Measurements from ENCODE around the gene HTATSF1.

The HTATSF1 gene

DNA sequence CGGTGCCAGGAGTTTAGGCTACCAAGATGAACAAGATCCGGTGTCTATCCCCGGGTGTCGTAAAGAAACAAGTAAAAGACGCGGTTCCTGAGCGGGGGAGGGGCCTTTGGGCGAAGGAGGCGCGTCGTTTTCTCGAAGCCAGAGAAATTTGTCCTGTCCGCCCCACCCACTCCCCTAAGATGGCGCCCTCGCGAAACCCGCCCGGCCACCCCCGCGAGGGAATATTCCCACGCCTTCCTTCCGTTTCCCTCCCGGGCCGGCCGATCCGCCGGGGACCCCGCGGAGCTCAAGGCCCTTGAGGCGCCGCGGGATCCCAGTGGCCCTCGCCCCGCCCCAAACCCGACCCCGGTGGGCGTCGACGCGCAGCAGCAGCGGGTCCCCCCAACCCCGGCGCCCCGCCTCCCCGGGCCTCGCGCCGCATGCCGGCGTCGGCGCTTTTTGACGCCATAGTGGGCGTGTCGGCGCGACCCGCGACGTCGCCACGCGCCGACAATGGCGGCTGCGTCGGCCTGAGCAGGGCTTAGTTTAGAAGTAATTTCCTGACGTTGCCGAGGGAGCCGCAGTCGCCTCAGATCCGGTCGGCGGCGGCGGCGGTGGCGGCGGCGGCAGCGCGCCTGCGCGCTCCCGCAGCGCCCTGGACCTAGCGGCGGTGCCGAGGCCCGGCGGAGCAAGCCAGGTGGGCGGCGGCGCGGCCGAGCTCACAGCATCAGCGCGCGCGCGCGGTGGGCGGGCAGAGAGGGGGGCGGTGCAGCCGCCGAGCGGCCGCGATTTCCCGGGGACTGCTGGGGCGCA lies 432 bp upstream of the HTATSF1 start:
- peak; percentile 81 for DNase-seq

DNA sequence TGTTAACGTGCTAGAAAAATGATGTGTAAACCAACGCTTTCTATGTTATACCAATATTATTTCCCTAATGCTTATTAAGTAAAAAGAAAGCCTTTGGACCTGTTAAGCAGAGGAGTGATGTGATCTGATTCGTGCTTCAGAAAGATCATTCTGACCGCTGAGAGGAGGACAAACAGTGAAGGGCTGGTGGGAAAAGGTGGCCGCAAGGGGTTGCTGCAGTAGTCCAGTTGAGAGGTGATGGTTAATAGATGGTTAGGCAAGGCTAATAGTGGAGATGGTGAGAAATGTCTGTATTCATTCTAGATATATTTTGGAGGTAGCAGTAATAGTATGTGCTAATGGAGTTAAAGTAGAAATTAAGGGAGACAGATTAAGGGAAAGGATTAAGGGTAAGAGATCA lies 21.7 kb downstream of the HTATSF1 start:
- no peak for DNase-seq

DNA sequence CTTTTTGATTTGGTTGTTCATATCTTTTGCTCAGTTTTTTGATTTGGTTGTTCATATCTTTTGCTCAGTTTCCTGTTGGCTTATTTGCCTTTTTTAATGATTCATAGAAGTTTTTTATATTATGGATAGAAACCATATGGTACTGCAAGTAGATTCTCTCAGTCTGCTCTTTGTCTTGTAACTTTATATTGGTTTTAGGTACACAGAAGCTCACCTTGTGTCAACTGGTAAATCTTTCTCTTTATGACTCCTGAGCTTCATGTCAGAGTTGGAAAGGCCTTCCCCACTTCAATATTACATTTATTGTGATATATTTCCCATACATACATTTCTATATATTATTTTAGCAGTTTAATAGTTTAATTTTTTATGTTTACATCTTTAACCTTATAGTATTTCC lies 26.4 kb downstream of the HTATSF1 start:
- no peak for DNase-seq

DNA sequence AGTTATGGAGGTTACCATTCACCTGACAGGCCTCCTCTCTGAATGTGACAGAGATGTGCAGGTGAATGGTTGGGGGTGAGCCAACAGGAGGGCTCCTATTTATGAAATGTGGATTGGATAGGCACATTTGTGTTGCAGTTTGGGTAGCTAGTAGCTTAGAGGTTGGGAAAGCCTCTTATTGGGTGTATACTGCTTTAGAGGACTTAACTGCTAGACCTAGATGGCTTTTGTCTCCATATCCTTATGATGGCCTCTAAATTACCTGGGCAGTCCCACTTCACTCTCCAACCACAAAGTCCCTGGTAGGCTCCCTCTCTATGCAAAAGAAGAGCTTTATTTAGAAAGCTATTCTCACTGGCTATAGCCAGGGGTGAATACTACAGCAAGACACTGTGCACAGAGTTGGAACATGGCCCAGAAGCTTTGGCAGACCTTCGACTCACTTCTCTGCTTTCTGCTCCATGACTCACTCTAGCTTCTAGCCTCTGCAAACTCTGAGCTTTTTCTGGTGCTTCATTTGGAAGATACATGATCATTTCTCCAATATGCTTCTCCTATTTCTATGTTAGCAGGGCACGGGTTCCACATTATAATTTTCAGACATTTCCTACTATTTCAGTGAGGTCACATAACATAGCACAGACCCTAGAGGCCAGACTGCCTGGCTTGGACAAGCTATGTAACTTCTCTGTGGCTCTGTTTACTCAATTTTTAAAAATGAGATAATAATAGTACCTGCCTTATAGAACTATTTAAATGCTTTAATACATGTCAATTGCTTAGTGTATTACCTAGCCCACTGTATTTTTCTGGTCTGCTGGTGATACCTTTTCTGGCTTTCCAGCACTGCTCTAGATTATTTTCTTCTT lies 28.6 kb downstream of the HTATSF1 start:
- no peak for DNase-seq

DNA sequence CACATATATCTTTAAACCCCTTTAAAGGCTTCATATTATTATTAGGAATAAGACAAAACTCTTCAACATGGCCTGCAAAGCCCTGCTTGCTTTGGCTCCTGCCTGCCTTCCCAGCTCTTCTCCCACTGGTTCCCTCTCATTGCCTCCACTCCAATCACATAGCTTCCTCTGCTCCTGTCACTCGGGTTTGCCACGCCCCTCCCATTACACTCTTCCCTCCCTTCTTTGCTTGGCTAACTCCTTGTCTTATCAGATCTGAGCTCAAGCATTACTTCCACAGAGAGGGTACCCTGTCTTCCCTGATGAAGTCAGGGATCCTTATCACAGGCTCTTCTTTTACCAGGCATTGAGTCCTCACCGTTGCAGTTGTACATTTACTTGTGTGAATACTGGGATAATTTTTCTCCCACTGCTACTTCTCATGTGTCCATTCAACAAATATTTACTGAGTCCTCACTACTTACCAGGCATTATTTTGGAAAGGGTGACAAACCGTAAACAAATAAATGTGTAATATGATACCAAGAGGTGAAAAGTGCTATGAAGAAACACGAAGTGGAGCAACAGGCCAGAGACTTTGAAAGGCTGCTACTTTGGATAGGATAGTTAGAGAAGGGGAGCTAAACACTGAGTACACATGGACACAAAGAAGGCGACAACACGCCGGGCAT lies 31.4 kb downstream of the HTATSF1 start:
- DNase-seq: no peak

DNA sequence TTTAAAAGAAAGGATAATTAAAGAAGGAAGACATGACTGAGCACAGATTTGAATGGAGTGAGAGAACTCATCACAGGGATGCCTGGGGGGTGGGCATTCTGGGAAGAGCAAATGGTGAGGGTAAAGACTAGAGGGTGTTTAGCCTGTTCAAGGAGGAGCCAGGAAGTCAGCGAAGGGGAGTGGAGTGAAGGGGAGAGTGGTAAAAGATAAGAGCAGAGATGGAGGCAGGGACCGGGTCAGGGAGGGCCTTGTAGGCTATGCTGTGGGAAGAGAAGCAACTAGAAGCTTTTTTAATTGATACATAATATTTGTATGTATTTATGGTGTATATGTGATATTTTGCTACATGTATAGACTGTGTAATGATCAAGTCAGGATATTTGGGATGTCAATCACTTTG lies 32.4 kb downstream of the HTATSF1 start:
- no peak for DNase-seq

DNA sequence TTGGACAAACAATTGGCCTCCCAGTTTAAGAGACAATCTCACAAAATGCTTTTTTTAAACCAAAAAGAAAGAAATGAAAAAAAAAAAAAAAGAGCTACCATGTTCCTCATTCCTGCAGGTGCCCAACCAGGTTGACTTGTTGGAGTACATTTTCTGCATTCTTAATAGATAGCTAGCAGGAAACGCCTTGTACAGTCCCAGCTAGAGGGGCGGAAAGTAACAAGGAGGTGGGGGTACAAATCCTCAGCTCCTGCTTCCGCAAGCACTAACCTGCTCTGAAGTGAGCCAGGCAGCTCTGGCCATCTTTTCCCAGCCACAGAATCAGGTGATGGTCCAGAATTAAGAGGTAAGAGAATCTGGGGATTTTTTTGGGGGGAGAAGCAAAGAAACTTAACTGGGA lies 34.6 kb downstream of the HTATSF1 start, which contains the start of gene VGLL1:
VGLL1 (plus strand) TSS at position 265 of the 400 bp plus-strand sequence. CDS start 3,806 bp downstream, outside the sequence.
- no peak for DNase-seq

DNA sequence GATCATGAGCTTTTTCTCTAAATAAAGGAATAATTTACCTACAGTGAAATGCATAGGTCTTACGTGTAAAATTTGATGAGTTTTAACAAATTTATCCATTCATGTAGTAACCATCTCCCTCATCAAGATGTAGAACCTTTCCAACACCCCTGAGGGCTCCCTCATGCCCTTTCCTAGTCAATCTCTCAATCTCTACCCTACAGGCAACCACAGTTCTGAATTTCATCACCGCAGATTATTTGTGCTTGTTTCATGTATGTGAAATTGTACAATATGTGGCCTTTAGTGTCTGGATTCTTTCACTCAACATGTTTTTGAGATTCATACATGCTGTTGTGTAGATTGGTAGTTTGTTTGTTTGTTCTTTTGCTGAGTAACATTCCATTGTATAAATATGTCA lies 36.7 kb downstream of the HTATSF1 start:
- no peak for DNase-seq

DNA sequence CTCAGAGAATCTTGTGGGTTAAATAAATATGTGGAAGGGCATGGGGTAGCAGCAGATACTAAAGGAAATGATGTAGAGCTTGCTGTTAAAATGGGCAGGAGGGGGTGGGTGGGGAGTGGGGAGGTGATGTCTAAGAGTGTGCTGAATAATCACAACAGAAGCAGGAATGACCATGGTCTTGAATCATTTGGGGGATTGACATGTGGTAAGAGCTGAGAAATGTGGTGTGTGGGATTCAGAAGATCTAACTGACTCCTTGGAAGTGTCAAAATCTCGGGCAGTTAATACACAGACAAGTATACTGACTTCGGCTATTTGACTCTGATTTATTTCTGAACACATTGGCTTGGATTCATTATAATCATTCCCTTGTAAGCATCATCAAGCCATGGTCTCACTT lies 41.4 kb downstream of the HTATSF1 start:
- DNase-seq: no peak

DNA sequence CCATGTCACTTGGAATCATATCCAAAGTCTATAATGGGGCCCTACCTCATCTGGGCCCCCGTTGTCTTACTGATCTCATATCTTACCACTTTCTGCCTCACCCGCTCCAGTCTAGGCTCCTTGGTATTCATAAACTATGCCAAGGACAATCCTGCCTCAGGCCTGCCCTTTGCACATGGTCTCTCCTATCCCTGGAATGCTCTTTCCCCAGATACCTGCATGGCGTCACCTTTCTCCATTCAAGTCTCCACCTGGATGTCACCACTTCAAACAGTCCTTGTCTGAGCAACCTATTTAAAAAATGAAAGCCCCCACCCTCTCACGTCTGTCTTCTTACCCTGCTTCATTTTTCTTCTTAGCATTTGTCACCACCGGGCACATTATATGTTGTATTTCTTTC lies 42.8 kb downstream of the HTATSF1 start:
- no peak for DNase-seq

DNA sequence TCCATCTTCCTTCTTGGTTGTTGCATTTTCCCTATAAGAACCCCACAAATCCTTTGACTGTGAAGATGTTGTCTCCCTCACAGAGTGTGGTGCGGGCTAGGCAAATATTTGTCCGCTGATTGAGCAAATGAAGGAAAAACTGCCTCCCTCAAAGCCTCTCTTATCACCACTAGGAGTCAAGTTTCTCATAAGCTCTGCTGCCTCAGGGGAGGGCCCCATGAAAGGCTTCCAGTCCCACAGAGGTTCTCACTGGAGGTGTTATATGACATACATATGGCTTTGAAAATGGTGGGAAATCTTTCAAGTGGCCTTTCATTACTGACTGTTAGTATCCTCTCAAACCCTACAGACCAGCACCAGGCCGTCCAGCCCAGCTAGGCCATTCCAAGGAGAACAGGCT lies 43.9 kb downstream of the HTATSF1 start:
- no peak for DNase-seq

DNA sequence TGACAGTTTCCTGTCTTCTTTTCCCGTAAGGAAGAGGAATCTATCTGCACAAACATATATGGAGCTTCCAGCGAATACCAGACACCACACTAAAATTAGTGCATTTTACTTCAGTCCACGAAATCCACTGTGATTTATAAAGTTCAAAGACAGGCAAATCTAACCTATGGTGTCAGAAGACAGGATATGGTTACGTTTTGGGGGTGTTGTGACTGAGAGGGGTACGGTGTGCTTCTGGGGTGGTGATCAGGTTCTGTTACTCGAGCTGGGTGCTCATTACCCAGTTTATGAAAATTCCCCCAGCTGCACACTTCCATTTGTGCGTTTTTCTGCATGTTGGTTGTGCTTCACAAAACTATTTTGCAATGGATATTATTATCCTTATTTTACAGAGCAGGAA lies 44.9 kb downstream of the HTATSF1 start:
- no peak for DNase-seq

DNA sequence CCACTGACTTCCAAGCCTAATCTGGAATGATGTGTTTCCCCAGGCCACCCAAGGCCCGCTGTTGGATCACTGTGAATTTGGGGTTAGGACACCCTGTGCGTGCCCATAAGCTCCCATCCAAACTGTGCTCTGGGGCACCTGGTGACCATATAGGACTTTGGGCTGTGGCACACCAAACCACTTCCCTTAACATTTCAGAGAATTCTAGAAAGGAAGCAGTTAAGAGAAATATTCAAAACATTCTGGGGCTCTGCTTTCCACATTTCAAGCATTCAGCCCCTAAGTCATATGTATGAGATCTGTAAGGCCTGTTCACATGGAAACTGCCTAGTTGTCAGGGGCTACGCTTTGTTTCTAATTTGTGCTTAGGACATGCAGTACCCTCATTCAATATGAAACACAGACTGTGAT lies 49.0 kb downstream of the HTATSF1 start:
- no peak for DNase-seq

DNA sequence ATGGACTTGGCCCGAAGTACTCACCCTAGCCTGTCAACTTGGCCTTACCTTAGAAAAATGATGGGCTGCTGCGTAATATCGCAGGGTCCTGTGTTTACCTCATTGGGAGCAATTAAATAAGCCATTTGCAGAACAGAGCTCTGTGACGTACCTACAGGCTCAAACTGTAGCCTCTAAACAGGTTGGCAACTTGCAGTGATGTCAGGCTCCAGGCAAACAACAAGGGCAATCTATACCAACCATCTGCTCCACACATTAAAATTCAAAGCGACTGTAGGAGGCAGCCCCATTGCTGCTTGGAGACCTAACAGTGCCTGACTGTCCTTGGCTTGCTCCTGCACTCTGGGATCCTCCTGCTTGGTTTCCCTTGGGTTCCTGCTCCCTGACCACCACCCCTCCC lies 51.8 kb downstream of the HTATSF1 start:
- DNase-seq: no peak

DNA sequence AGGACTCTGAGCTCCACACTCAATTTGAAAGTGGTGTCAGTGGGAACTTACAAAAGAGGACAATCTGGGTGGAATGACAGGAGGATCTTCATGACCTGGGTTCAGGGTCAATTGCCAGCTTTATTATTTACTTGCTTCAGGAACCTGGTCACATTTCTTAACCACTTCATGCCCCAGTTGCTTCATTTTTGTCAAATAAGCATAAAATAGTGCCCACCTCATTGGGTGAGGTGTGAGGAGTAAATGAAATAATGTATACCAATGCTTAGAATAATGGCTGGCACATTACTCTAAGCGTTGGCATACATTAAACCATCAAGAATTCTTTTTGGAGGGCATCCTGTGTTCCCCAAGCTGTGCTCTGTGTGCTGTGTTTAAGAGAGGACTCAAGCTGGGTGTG lies 54.0 kb downstream of the HTATSF1 start:
- no peak for DNase-seq

DNA sequence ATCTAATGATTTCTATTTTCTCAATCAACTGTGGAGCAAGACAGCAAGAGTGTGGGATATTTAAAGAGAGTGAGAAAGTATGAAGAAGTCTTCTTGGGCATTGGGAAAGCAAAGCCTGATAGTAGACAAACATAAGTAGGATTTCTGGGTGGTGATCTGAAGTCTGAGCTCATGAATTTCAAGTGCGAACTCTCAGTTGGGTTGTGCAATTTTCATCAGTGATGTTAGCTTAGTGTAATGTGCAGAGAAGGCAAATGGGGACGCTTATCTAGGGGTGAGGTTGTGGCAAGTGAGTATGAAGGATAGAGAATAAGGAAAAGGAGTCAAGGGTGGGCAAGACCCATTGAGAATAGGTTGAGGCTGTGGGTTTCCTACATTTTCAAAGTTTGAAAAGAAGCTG lies 58.3 kb downstream of the HTATSF1 start:
- no peak for DNase-seq

Measured in stimulated activated CD4-positive, alpha-beta T cell treated with anti-CD3 and anti-CD28 coated beads, Interleukin-4, amount 100 ng/mL, for 1 hour (primary cell).